GM18505 (cell line): Measurements from ENCODE around the gene ZMYND19.

Experiments
- ATAC-seq: cut with Tn5 transposase; IDR thresholded peaks from one replicate; pipeline ENCODE4 v1.9.1; 2021; ENCODE audit not compliant: unreplicated experiment
- POLR2A ChIP-seq: IDR thresholded peaks from 4 replicates; pipeline ENCODE4 v1.6.1; 2011; ENCODE audit warnings: borderline replicate concordance; ENCODE audit not compliant: insufficient read depth, insufficient read length; ENCODE audit errors: extremely low read depth

The ZMYND19 gene

DNA sequence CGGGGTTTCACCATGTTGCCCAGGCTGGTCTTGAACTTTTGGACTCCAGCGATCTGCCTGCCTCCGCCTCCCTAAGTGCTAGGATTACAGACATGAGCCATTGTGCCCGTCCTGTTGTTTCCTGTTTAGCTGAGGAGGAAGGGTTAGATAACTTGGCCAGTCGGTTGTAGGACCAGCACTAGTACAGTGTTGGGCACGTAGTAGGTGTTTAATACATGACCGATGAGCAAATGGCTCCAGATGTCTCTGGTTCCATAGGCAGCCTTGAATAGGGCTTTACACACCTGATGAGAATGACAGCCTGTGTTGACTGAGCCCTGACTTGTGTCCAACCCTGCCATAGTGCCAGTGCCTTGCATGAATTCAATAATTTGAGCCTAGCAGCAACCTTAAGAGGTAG is 30.3 kb upstream of the ZMYND19 start:
- ATAC-seq: no peak
- no peak for TF ChIP-seq POLR2A

GRCh38 chr9:137620048-137620405 is 29.7 kb upstream of the ZMYND19 start:
- ATAC-seq: no peak
- no peak for TF ChIP-seq POLR2A

DNA sequence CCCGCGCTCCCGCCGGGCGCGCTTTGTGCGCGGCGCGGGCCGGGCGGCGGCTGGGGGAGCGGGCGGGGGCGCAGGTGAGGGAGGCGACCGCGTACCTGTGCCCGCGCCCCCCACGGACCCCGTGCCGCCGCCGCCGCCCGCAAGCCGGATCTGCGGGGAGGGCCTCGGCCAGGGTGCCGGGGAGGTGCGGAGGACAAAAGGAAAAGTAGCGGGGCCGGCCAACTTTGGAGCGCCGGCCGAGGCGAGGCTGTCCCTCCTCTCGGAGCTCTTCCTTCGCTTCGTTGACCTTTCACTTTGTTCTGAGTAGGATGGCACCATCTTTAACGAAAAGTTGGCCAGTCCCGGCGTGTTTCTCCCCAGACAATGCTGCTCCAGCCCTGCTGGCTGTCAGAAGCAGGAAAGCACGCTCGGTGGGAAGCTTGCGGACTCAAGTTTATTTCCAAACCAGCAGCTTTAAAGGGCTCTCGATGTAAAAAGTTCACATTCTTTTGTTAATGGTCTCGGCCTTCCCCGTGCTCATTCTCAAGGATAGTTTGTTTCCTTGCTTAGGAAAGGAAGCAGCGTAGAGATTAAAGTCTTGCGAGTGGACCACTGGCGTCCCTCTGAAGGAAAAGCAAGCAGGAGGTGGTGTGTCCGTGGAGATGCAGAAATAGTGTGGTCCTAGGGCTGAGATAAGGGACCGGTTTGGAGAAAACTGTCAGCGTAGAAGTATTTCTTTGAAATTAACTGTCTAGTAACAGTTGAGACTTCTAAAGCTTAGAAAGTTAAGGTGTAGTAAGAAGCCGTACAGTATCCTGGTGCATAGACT is 29.1 kb upstream of the ZMYND19 start:
- ATAC-seq: peak; percentile 26
- no peak for TF ChIP-seq POLR2A

- TF ChIP-seq POLR2A: peak; percentile 83
- peak; percentile 73 for ATAC-seq
Measured at GRCh38 chr9:137618105-137619067, 28.1 kb upstream of the ZMYND19 start, which contains the start of gene EHMT1. EHMT1 (plus strand) TSS chr9:137619005; CDS start chr9:137619029, 24 bp downstream.

- ATAC-seq: no peak
- no peak for TF ChIP-seq POLR2A
Measured at GRCh38 chr9:137615387-137615871, 25.1 kb upstream of the ZMYND19 start.

- no peak for TF ChIP-seq POLR2A
Measured at GRCh38 chr9:137614631-137615386, 24.5 kb upstream of the ZMYND19 start.

GRCh38 chr9:137613738-137614523 is 23.6 kb upstream of the ZMYND19 start:
- ATAC-seq: no peak
- TF ChIP-seq POLR2A: no peak

More at GRCh38 chr9:137614631-137615386, 24.5 kb upstream of the ZMYND19 start:
- no peak for ATAC-seq

- no peak for ATAC-seq
Measured at GRCh38 chr9:137613259-137613658, 22.9 kb upstream of the ZMYND19 start.

DNA sequence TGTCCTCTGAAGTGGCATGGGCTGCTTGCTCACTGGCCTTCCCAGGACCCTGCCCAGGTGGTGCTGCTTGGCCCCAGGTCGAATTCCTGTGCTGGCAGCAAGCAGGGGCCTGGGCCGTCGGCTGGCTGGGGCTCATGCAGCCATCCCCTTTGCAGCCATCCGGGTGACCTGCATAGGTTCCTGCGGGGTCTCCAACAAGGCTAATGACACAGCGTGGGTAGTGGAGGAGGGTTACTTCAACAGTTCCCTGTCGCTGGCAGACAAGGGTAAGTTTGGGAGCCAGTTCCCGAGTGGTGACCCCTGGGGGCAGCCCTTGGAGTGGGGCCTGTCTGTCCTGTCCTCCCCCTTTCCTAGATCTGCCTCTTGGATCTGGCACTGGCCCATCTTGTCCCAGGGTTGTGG is 22.4 kb upstream of the ZMYND19 start:
- no peak for ATAC-seq
- no peak for TF ChIP-seq POLR2A

More at GRCh38 chr9:137613259-137613658, 22.9 kb upstream of the ZMYND19 start:
- no peak for TF ChIP-seq POLR2A

DNA sequence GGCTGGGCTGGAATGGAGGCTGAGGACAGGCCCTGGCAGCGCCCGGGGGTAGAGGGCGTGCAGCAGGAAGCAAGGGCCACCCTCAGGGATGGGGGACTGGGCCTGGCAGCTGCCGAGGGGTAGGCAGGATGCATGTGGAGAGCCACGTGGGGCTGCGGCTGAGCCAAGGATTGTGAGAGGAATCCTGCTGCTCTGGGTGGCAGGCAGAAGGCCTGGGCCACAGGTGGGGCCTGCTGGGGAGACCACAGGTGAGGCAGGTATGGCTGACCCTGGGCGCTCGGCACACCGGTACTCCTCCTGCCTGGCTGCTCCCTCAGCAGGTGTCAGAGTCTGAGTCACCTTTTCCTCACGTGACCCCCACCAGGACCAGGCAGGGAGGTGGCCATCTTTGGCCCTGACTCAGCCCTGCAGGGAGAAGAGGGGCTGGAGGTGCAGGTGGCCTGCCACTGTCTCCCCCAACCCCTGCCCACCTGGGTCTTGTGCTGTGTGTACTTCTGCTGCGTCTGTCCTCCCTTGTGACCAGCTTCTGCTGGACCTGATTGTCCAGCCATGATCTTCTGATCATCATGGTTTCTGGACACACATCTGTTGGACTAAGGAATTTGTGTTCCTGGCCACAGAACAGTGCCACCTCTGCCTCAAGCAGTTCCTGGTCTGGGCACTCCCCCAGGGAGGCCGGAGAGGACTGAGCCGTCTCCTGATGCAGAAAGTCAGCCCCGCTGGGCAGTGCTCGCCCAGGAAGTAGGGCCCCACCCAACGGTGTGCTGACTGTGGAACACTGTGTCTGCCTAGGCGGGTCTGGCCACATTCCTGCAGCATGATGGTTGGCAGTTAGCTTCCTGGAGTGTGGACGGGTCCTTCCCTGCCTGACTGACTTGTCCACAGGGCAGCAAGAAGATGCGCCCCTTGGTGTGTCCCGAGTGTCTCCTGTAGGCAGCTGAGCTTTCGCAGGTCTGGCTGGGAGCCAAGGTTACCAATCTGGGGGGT is 21.6 kb upstream of the ZMYND19 start:
- ATAC-seq: no peak

DNA sequence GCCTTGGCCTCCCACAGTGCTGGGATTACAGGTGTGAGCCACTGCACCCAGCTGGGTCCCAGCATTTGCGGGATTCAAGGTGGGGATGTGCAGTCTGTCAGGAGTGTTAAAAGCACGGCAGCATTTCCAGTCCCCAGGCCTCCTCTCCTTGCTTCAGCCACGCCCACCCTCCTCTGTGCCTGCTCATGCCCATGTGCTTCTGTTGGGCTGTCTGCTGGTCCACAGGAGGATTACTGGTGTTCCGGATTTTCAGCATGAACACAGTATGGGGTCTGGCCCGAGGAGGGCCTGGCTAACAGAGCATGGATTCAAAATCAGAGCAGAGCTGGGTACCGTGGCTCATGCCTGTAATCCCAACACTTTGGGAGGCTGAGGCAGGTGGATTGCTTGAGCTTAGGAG is 20.6 kb upstream of the ZMYND19 start:
- no peak for ATAC-seq
- no peak for TF ChIP-seq POLR2A

More for the DNA sequence above, 21.6 kb upstream of the ZMYND19 start:
- TF ChIP-seq POLR2A: peak; percentile 26
